ENCODE data around the gene RBM47.
"Not testable (repeated sequence)": the region's sequence is repeated elsewhere in the genome, so short reads cannot be mapped to it uniquely, and the experiment has no call there.

RBM47 gene

DNA sequence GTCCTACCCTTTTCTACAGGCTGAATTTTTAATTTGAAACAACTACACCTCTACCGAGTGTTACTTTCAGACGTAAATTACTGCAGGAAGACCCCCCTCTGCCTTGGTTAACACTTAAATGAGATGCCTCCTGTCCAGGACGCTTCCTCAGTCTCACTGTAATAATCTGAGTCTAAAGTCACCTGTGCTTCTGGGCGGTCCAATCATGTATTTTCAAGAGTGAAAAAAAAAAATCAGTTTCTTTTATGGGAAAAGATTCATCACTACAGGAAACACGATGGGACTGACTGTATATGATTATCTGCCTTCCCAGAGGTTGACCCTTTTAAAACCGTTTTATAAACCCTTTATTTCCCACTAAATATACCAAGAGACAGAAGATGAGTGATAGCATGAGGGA, 776 bp downstream of the RBM47 start:
- Histone ChIP-seq H3K4me3 (peak overlapping the region in 4 of 10 experiments; percentile 62 to 77 (median 71); a peak in 8 of 20 replicates), H3K4me2 (peak overlapping the region in 4 of 11 experiments; percentile 68 to 98 (median 81); a peak in 7 of 22 replicates)
- TF ChIP-seq Cebpa-rat (IDR thresholded peaks at IDR 0.05) = no peak

DNA sequence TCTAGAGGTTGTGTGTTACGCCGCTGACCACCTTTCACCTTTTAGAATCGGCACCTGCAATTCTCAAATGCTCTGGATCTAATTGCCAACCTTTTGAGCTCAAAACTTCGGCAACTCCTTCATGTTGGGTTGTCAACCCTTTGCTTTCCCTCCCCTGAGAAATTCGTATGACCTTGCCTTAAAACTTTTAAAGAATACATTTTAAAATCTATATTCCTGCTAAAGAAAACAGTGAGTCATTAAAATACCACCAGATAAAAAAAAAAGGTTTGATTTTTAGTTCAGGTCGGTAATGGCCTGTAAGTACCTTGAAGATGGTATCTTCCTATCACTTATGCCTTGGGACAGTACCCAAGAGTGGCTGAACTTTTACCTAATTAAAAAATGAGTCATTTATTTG, 1.3 kb downstream of the RBM47 start:
- Histone ChIP-seq H3K36me3 (peaks cover 0 to 38% (median 0%) of the 10 kb centered on the region in 11 experiments; a peak in 5 of 22 replicates), H3K27ac (peak overlapping the region in 2 of 11 experiments; percentile 89 to 91; a peak in 4 of 22 replicates), H3K4me3 (peak overlapping the region in 3 of 10 experiments; percentile 62 to 77 (median 76); a peak in 6 of 20 replicates), H3K4me1 (peaks cover 0 to 66% (median 23%) of the 10 kb centered on the region in 10 experiments; a peak in 18 of 20 replicates), H3K4me2 (peak overlapping the region in 3 of 11 experiments; percentile 69 to 98 (median 89); a peak in 6 of 22 replicates), H3K9ac (peak overlapping the region in 3 of 11 experiments; percentile 36 to 94 (median 92); a peak in 5 of 22 replicates), H3K27me3 (peaks cover 5 to 61% (median 56%) of the 10 kb centered on the region in 11 experiments; a peak in 20 of 22 replicates), H3K9me3 (replicated peaks in 1 of 11) (peaks cover 0 to 45% (median 15%) of the 10 kb centered on the region in 11 experiments; a peak in 15 of 22 replicates)
- not testable (repeated sequence) for H4K20me1 ChIP-seq

More for the DNA sequence above, 776 bp downstream of the RBM47 start:
- Histone ChIP-seq H3K36me3 (peaks cover 0 to 33% (median 0%) of the 10 kb centered on the region in 11 experiments; a peak in 5 of 22 replicates), H3K4me1 (peaks cover 0 to 61% (median 19%) of the 10 kb centered on the region in 10 experiments; a peak in 13 of 20 replicates), H3K9me3 (replicated peaks in 1 of 11) (peaks cover 0 to 40% (median 15%) of the 10 kb centered on the region in 11 experiments; a peak in 15 of 22 replicates), H3K27me3 (peaks cover 5 to 61% (median 56%) of the 10 kb centered on the region in 11 experiments; a peak in 20 of 22 replicates), H3K27ac (peak overlapping the region in 3 of 11 experiments; percentile 58 to 91 (median 89); a peak in 6 of 22 replicates), H4K20me1 (no peaks in the 10 kb centered on the region), H3K9ac (peak overlapping the region in 3 of 11 experiments; percentile 71 to 94 (median 92); a peak in 7 of 22 replicates)

DNA sequence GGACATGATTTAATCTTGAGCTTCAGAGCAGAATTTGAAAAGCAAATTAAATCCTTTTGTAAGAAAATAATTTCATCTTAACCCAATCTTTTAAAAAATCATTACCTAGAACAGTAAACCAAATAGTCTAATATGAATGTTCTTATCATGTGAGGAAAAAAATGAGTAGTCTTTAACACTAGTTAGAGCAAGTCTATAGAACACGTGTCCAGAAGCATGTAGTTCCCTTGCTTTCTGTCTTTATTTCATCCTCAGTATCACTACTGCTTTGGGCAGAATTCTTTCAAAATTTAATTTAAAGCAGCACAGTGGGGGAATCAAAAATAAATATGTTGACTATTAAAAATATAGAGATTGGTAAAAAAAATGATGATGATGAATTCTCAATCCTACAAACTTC, 2.1 kb downstream of the RBM47 start:
- peaks cover 7 to 74% (median 32%) of the 10 kb centered on the region in 10 experiments for H3K4me1 ChIP-seq
- H3K4me3 ChIP-seq = peak overlapping the region in 3 of 10 experiments; percentile 62 to 77 (median 76); a peak in 6 of 20 replicates
- peaks cover 5 to 61% (median 56%) of the 10 kb centered on the region in 11 experiments; a peak in 20 of 22 replicates for H3K27me3 ChIP-seq
- H3K27ac ChIP-seq = peak overlapping the region in 2 of 11 experiments; percentile 89 to 91; a peak in 5 of 22 replicates
- peak overlapping the region in 3 of 11 experiments; percentile 69 to 98 (median 89); a peak in 5 of 22 replicates for H3K4me2 ChIP-seq
- H3K36me3 ChIP-seq = peaks cover 0 to 47% (median 0%) of the 10 kb centered on the region in 11 experiments; a peak in 7 of 22 replicates
- peak overlapping the region in 3 of 11 experiments; percentile 36 to 94 (median 92); a peak in 5 of 22 replicates for H3K9ac ChIP-seq
- TF ChIP-seq Cebpa-rat (IDR thresholded peaks at IDR 0.05) = no peak
- H4K20me1 ChIP-seq = no peaks in the 10 kb centered on the region
- peaks cover 0 to 53% (median 17%) of the 10 kb centered on the region in 11 experiments; a peak in 15 of 22 replicates for H3K9me3 ChIP-seq (replicated peaks in 1 of 11)

DNA sequence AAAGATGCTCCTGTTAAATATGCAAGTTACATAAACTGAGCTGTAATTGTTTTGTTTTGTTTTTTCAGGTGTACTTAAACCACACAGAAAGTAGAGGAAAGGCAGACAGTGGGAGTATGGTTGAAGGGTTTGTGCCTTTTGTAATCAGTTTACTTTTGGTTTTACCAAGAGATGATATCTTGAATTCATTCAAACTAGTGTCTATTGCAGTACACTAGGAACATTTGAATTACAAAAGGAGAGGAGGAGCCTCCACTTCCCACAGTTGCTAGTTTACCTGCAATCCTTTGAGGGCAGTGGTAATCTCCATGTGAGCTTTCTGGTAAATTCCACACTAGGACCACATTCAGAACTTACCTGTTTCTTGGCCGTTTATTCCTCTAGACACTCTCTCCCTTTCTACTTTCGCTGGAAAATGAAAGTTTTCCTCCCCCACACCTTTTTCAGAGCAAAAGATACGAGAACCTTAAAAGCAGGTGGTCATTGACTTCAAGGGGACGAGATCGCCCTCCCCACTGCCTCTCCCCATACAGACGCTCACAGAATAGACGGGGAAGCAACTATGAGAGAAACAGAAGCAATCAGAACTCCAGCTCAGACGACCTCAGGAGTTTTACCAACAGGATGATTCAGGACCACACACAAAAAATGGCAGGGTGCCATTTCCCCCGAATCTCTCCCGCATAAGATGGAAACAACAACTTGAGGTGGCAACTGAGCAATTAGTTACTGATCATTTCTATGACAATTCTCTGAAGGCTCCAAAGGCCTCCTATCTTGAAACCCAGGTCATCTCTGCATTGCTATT, 3.3 kb downstream of the RBM47 start:
- Histone ChIP-seq H3K4me3 (peak overlapping the region in 3 of 10 experiments; percentile 62 to 77 (median 76); a peak in 6 of 20 replicates), H4K20me1 (no peaks in the 10 kb centered on the region), H3K9me3 (replicated peaks in 1 of 11) (peaks cover 0 to 62% (median 22%) of the 10 kb centered on the region in 11 experiments; a peak in 17 of 22 replicates), H3K4me1 (peaks cover 15 to 73% (median 40%) of the 10 kb centered on the region in 10 experiments), H3K27me3 (peaks cover 5 to 52% (median 49%) of the 10 kb centered on the region in 11 experiments; a peak in 20 of 22 replicates), H3K9ac (peak overlapping the region in 3 of 11 experiments; percentile 36 to 94 (median 92); a peak in 5 of 22 replicates), H3K27ac (peak overlapping the region in 2 of 11 experiments; percentile 89 to 91; a peak in 5 of 22 replicates), H3K4me2 (peak overlapping the region in 6 of 11 experiments; percentile 2 to 98 (median 50); a peak in 8 of 22 replicates), H3K36me3 (peaks cover 0 to 52% (median 0%) of the 10 kb centered on the region in 11 experiments; a peak in 7 of 22 replicates)
- no peak for TF ChIP-seq Cebpa-rat (IDR thresholded peaks at IDR 0.05)

DNA sequence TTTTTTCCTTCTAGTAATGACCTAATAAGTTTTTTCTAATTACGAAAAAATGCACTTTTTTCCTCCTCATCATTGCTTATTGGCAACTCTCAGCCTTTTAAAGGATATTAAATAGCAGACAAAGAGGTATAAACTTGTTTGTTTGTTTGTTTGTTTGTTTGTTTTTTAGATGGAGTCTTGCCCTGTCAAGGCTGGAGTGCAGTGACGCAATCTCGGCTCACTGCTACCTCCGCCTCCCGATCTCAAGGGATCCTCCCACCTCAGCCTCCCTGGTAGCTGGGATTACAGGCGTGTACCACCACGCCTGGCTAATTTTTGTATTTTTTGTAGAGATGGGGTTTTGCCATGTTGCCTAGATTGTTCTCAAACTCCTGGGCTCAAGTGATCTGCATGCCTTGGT, 6.0 kb downstream of the RBM47 start:
- peaks cover 0 to 70% (median 18%) of the 10 kb centered on the region in 11 experiments; a peak in 14 of 22 replicates for H3K9me3 ChIP-seq (replicated peaks in 1 of 11)
- H3K36me3 ChIP-seq = peaks cover 0 to 67% (median 0%) of the 10 kb centered on the region in 11 experiments; a peak in 7 of 22 replicates
- TF ChIP-seq Cebpa-rat (IDR thresholded peaks at IDR 0.05) = peak in 2 of 11 experiments; percentile 41 to 53; a peak in 2 of 22 replicates
- H3K4me1 ChIP-seq = peaks cover 24 to 81% (median 43%) of the 10 kb centered on the region in 10 experiments
- peak overlapping the region in 4 of 11 experiments; percentile 73 to 83 (median 80); a peak in 4 of 22 replicates for H3K9ac ChIP-seq
- H3K4me2 ChIP-seq = peak overlapping the region in 9 of 11 experiments; percentile 47 to 98 (median 70); a peak in 16 of 22 replicates
- peak overlapping the region in 2 of 10 experiments; percentile 2 to 8; a peak in 1 of 20 replicates for H3K4me3 ChIP-seq
- H4K20me1 ChIP-seq = no peaks in the 10 kb centered on the region
- H3K27me3 ChIP-seq = peaks cover 0 to 25% (median 22%) of the 10 kb centered on the region in 11 experiments; a peak in 20 of 22 replicates
- H3K27ac ChIP-seq = peak overlapping the region; percentile 93 to 99 (median 95); a peak in 18 of 22 replicates

DNA sequence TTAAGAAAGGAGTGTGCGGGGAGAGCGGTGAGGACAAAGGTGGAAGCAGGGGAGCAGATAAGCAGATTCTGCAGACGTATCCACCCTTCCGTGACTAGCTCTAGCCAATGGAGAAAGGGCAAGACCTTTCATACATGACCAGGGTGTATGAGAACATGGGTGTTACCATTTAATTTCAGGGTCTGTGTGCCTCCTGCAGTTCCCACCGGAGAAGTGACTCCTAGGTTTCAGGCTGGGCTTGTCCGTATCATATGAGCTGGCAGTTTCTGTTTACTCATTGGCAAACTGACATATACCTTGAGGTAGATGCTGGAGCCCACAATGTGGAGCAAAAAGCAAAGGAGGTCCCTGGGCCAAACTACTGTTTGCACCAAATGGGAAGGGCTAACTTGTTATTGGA, 6.8 kb downstream of the RBM47 start:
- Histone ChIP-seq H3K4me2 (peak overlapping the region; percentile 47 to 98 (median 68)), H3K4me3 (peak overlapping the region in 4 of 10 experiments; percentile 2 to 31 (median 8); a peak in 1 of 20 replicates), H3K27me3 (peaks cover 0 to 17% (median 14%) of the 10 kb centered on the region in 11 experiments; a peak in 20 of 22 replicates), H3K36me3 (peaks cover 0 to 70% (median 0%) of the 10 kb centered on the region in 11 experiments; a peak in 7 of 22 replicates), H4K20me1 (no peaks in the 10 kb centered on the region), H3K9ac (peak overlapping the region; percentile 69 to 83 (median 75); a peak in 13 of 22 replicates), H3K9me3 (replicated peaks in 1 of 11) (peaks cover 0 to 72% (median 18%) of the 10 kb centered on the region in 11 experiments; a peak in 14 of 22 replicates), H3K27ac (peak overlapping the region; percentile 93 to 99 (median 95)), H3K4me1 (peaks cover 24 to 89% (median 50%) of the 10 kb centered on the region in 10 experiments)
- no peak for TF ChIP-seq Cebpa-rat (IDR thresholded peaks at IDR 0.05)

DNA sequence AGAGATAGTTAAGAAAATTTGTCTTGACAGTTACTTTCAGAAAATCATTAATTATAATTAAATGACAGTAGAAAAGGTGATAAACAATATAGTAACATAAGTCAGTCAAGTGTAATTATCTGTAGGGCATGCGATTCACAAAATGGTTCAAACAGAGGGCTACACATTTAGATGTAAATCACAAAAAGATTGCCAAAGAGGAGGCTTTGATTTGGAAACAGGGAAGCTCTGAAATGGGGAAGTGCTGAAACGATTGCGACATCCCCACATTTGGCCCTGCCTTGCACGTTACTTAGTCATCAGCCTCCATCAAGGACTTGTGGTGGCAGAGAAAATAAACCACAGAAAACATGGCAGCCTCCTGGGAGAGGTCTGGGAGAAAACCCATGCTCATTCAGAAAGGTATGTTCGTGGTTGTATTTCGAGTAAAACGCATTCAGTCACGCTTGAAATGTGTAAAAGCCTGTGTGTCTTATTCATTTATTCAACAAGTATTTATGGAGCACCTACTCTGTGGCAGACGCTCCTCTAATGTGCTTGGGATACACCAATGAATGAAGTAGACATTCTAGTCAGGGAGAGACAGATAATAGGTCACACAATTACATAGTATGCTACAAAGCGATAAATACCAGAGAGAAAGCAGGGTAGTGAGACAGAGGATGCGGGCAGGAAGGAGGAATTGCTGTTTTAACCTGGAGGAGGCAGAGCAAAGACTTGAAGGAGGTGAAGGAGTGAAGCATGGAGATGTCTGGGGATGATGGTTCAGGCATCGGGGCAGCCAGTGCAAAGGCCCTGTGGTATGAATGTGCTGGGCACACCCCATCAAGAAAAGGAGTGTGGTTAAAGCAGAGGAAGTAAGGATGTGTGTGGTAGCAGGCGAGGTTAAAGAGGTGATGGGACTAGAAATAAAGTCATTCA, 7.8 kb downstream of the RBM47 start:
- Histone ChIP-seq H3K4me1 (peaks cover 24 to 95% (median 53%) of the 10 kb centered on the region in 10 experiments), H3K9me3 (replicated peaks in 1 of 11) (peaks cover 0 to 79% (median 18%) of the 10 kb centered on the region in 11 experiments; a peak in 14 of 22 replicates), H3K4me3 (peak overlapping the region in 4 of 10 experiments; percentile 1 to 31 (median 8); a peak in 1 of 20 replicates), H3K27me3 (peaks cover 0 to 6% (median 4%) of the 10 kb centered on the region in 11 experiments; a peak in 6 of 22 replicates), H4K20me1 (no peaks in the 10 kb centered on the region), H3K27ac (peak overlapping the region; percentile 93 to 99 (median 95)), H3K9ac (peak overlapping the region; percentile 70 to 88 (median 79)), H3K36me3 (peaks cover 0 to 63% (median 0%) of the 10 kb centered on the region in 11 experiments; a peak in 7 of 22 replicates), H3K4me2 (peak overlapping the region; percentile 47 to 98 (median 68))
- TF ChIP-seq Cebpa-rat (IDR thresholded peaks at IDR 0.05) = peak; percentile 100
